ENCODE data around the gene CADPS2.

- TF ChIP-seq CTCF (IDR thresholded peaks at IDR 0.05 in 4 of 5, conservative IDR thresholded peaks at IDR 0.05 in 1 of 5), result no peak
- TF ChIP-seq POLR2A (IDR thresholded peaks at IDR 0.05), result no peak
Measured at GRCh38 chr7:122833888-122834570, 52.2 kb downstream of the CADPS2 start.
